WTC11 (cell line): ENCODE data around the gene MAMSTR. TPM values are rescaled to one million over a fixed set of nuclear protein-coding genes. Genes with fewer than 3 reads are reported as not detected.

Experiments
- AR ChIP-seq: fragments of 250-450 bp; sonication (Bioruptor Pico); IDR thresholded peaks from 2 replicates; pipeline ENCODE4 v1.9.0; 2021; ENCODE audit warnings: mild to moderate bottlenecking
- ARID4B ChIP-seq: sonication (generic); formaldehyde crosslinking; IDR thresholded peaks from 2 replicates; pipeline ENCODE4 v1.8.0; 2023; ENCODE audit warnings: missing genetic modification reagents, mild to moderate bottlenecking, borderline replicate concordance
- ATF2 ChIP-seq: sonication (generic); formaldehyde crosslinking; IDR thresholded peaks from 2 replicates; pipeline ENCODE4 v1.8.1; 2022; ENCODE audit warnings: low read depth, missing genetic modification reagents, borderline replicate concordance
- ATF3 ChIP-seq: sonication (generic); formaldehyde crosslinking; conservative IDR thresholded peaks from 2 replicates; pipeline ENCODE4 v1.8.1; 2022; ENCODE audit warnings: mild to moderate bottlenecking, missing genetic modification reagents
- E2F1 ChIP-seq: sonication (generic); formaldehyde crosslinking; IDR thresholded peaks from 2 replicates; pipeline ENCODE4 v1.8.0; 2022; ENCODE audit warnings: mild to moderate bottlenecking, missing genetic modification reagents
- E2F5 ChIP-seq: sonication (generic); formaldehyde crosslinking; IDR thresholded peaks from 2 replicates; pipeline ENCODE4 v1.8.1; 2022; ENCODE audit warnings: mild to moderate bottlenecking, moderate library complexity, missing genetic modification reagents
- FOXJ3 ChIP-seq: sonication (generic); formaldehyde crosslinking; IDR thresholded peaks from 2 replicates; pipeline ENCODE4 v1.9.0; 2021; ENCODE audit warnings: missing genetic modification reagents, mild to moderate bottlenecking, borderline replicate concordance
- GABPB1 ChIP-seq: sonication (generic); formaldehyde crosslinking; IDR thresholded peaks from 2 replicates; pipeline ENCODE4 v1.8.1; 2023; ENCODE audit warnings: mild to moderate bottlenecking, missing genetic modification reagents
- HMGXB4 ChIP-seq: sonication (generic); formaldehyde crosslinking; IDR thresholded peaks from 2 replicates; pipeline ENCODE4 v1.8.1; 2023; ENCODE audit warnings: mild to moderate bottlenecking, moderate library complexity, missing genetic modification reagents
- JAZF1 ChIP-seq: fragments of 250-450 bp; sonication (Bioruptor Pico); IDR thresholded peaks from 2 replicates; pipeline ENCODE4 v1.9.0; 2021; ENCODE audit warnings: moderate library complexity, mild to moderate bottlenecking, inconsistent platforms
- MYBL2 ChIP-seq: sonication (generic); formaldehyde crosslinking; IDR thresholded peaks from 2 replicates; pipeline ENCODE4 v1.8.1; 2023; ENCODE audit warnings: mild to moderate bottlenecking, moderate library complexity, missing genetic modification reagents
- NR1H2 ChIP-seq: sonication (generic); formaldehyde crosslinking; IDR thresholded peaks from 2 replicates; pipeline ENCODE4 v1.9.0; 2021; ENCODE audit warnings: mild to moderate bottlenecking, moderate library complexity, missing genetic modification reagents
- SMAD4 ChIP-seq: sonication (generic); formaldehyde crosslinking; IDR thresholded peaks from 2 replicates; pipeline ENCODE4 v1.8.0; 2022; ENCODE audit warnings: mild to moderate bottlenecking, missing genetic modification reagents
- SOX15 ChIP-seq: fragments of 250-450 bp; sonication (Bioruptor Pico); IDR thresholded peaks from 2 replicates; pipeline ENCODE4 v1.9.0; 2021; ENCODE audit warnings: mild to moderate bottlenecking
- TEAD4 ChIP-seq: sonication (generic); formaldehyde crosslinking; IDR thresholded peaks from 2 replicates; pipeline ENCODE4 v1.8.0; 2022; ENCODE audit warnings: mild to moderate bottlenecking, missing genetic modification reagents
- USF2 ChIP-seq: sonication (generic); formaldehyde crosslinking; IDR thresholded peaks from 2 replicates; pipeline ENCODE4 v1.8.1; 2023; ENCODE audit warnings: mild to moderate bottlenecking, missing genetic modification reagents, moderate library complexity
- ZBTB43 ChIP-seq: sonication (generic); formaldehyde crosslinking; IDR thresholded peaks from 2 replicates; pipeline ENCODE4 v1.8.1; 2023; ENCODE audit warnings: mild to moderate bottlenecking, missing genetic modification reagents
- ZNF138 ChIP-seq: sonication (generic); formaldehyde crosslinking; conservative IDR thresholded peaks from 2 replicates; pipeline ENCODE4 v1.8.1; 2022; ENCODE audit warnings: mild to moderate bottlenecking, moderate library complexity, missing genetic modification reagents
- ZNF232 ChIP-seq: sonication (generic); formaldehyde crosslinking; IDR thresholded peaks from 2 replicates; pipeline ENCODE4 v1.8.0; 2022; ENCODE audit warnings: mild to moderate bottlenecking, missing genetic modification reagents
- ZNF396 ChIP-seq: fragments of 250-450 bp; sonication (Bioruptor Pico); IDR thresholded peaks from 2 replicates; pipeline ENCODE4 v1.8.0; 2021; ENCODE audit warnings: mild to moderate bottlenecking, moderate library complexity, borderline replicate concordance
- ZNF671 ChIP-seq: fragments of 250-450 bp; sonication (Bioruptor Pico); IDR thresholded peaks from 2 replicates; pipeline ENCODE4 v1.8.0; 2021; ENCODE audit warnings: mild to moderate bottlenecking
- ZSCAN18 ChIP-seq: fragments of 250-450 bp; sonication (Bioruptor Pico); IDR thresholded peaks from 2 replicates; pipeline ENCODE4 v2.1.2; 2022; ENCODE audit warnings: mild to moderate bottlenecking, moderate library complexity
- total RNA-seq: library from RNA; stranded (reverse); gene quantifications from 3 replicates; pipeline ENCODE4 v1.2.3, GENCODE V29; 2021

MAMSTR gene
- total RNA-seq, 1 experiment from 2014 or later, result 1.4 TPM

- no peak for TF ChIP-seq ZNF232 (CRISPR knock-in tag)
- TF ChIP-seq ZNF138 (CRISPR knock-in tag), result no peak
- TF ChIP-seq ZBTB43 (CRISPR knock-in tag), result 0 out of 2 replicates have a peak, but pooled peaks have one; percentile 51
- no peak for TF ChIP-seq SMAD4 (CRISPR knock-in tag)
- no peak for TF ChIP-seq ZNF671 (CRISPR knock-in tag)
- no peak for TF ChIP-seq NR1H2 (CRISPR knock-in tag)
- TF ChIP-seq TEAD4 (CRISPR knock-in tag), result no peak
- TF ChIP-seq HMGXB4, result no peak
- no peak for TF ChIP-seq ZNF396 (CRISPR knock-in tag)
- 0 out of 2 replicates have a peak, but pooled peaks have one; percentile 14 for TF ChIP-seq E2F5 (CRISPR knock-in tag)
- no peak for TF ChIP-seq ZSCAN18 (CRISPR knock-in tag)
- no peak for TF ChIP-seq FOXJ3 (CRISPR knock-in tag)
- 0 out of 2 replicates have a peak, but pooled peaks have one; percentile 38 for TF ChIP-seq MYBL2 (CRISPR knock-in tag)
- no peak for TF ChIP-seq USF2 (CRISPR knock-in tag)
- no peak for TF ChIP-seq ATF2 (CRISPR knock-in tag)
- no peak for TF ChIP-seq SOX15
- TF ChIP-seq GABPB1 (CRISPR knock-in tag), result no peak
- no peak for TF ChIP-seq ATF3 (CRISPR knock-in tag)
- TF ChIP-seq AR (CRISPR knock-in tag), result no peak
- TF ChIP-seq JAZF1 (CRISPR knock-in tag), result no peak
- no peak for TF ChIP-seq ARID4B (CRISPR knock-in tag)
- no peak for TF ChIP-seq E2F1 (CRISPR knock-in tag)
Measured at GRCh38 chr19:48695743-48696352, 23.7 kb downstream of the MAMSTR start, which contains the start of gene FUT2 (continued).
